ENCODE measurements around the gene ADAMTS10.
"Not testable (repeated sequence)": the region's sequence is repeated elsewhere in the genome, so short reads cannot be mapped to it uniquely, and the experiment has no call there.

ADAMTS10 gene

DNA sequence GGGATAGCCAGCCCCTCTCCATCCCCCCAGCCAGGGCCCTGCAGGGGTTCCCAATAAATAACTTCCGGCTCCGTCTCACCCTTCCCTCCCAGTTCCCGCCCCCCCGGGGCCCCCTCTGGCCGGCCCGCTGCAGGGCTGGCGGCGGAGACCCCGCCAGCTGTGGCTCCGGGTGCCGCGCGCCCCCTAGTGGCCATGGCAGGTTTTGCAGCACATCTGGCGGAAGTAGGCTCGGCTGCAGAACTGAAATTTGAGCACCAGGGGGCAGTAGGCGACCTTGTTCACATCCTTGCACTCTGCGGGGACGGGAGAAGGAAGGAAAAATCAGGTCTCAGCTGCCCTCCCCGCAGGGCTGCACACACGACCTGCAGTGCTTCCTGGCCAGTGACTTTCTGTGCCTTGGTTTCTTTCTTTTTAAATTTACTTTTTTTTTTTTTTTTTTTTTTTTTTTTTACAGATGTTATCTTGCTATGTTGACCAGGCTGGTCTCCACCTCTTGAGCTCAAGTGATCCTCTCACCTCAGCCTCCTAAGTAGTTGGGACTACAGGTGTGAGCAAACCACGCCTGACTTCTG lies 29.7 kb downstream of the ADAMTS10 start:
- TF ChIP-seq CTCF (conservative IDR thresholded peaks at IDR 0.05; ENCODE audit: control insufficient read depth, insufficient read depth, low read depth, low read length) = peak; percentile 92
- no peak overlapping the region for H3K4me3 ChIP-seq (ENCODE audit: control insufficient read depth, low read depth, low read length)
- peak; percentile 67 for DNase-seq (ENCODE audit: low read depth)

DNA sequence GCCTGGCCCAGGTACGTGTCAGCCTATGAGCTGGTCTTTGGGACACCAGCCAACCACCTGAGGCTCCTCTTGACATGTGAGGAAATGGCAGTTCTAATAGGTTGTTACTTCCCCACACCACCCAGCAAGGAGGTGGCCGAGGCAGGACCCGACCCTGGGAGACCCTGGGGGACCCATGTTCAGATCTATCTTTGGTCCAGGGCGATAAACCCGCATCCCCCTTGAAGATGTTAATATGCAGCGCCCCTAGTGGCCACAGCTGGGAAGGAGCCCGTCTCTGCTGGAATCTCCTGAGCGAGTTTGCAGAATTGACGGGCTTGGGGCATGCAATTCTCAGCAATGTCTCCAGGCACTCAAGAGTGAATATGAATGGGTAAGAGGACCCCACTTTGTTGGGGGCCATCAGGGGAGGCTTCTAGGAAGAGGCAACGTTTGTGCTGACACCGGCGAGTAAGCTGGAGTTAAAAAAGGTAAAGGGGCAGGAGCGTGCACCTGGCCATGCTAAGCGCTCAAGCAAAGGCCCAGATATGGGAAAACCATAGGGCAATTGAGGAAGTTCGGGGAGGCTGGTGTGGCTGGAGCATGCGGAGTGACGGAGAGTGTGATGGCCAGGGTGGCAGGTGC lies 31.8 kb downstream of the ADAMTS10 start:
- H3K4me3 ChIP-seq (ENCODE audit: control insufficient read depth, low read depth, low read length) = no peak overlapping the region
- TF ChIP-seq CTCF (conservative IDR thresholded peaks at IDR 0.05; ENCODE audit: control insufficient read depth, insufficient read depth, low read depth, low read length) = peak; percentile 84
- DNase-seq (ENCODE audit: low read depth) = peak; percentile 60

DNA sequence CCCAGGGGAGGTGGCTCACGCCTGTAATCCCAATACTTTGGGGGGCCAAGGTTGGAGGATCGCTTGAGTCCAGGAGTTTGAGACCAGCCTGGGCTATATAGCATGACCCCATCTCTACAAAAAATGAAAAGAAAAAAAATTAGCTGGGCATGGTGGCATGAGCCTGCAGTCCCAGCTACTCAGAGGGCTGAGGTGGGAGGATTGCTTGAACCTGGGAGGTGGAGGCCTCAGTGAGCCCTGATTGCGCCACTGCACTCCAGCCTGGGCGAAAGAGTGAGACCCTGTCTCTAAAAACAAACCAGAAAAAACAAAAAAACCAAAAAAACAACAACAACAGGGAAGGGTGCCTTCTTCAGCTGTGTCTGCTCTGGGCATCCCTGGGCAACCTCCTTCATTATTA lies 32.8 kb downstream of the ADAMTS10 start:
- DNase-seq (ENCODE audit: low read depth) = no peak
- no peak overlapping the region for H3K4me3 ChIP-seq (ENCODE audit: control insufficient read depth, low read depth, low read length)
- TF ChIP-seq CTCF (conservative IDR thresholded peaks at IDR 0.05; ENCODE audit: control insufficient read depth, insufficient read depth, low read depth, low read length) = no peak

DNA sequence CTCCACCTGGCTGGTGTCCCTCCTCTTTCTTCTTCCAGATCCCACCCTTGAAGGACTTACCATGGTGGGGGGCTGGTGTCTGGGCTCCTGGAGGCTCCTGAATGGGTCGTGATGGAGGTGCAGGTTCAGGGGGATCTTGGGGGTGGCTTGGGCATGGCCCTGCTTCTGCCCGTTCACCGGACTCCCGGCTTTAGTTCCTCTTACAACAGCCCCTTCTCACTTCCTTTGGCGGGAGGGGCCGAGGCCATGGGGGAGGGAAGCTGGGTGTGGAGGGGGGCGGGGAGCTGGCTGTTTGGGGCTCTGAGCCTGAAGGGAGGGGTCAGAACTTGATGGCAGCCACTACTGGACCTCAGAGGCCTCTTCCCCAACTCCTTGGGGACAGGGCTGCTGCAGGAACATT lies 33.3 kb downstream of the ADAMTS10 start, which contains the start of gene MYO1F:
TSS of gene MYO1F (minus strand) at position 196 of the 400 bp plus-strand sequence. CDS start at position 63, 133 bp downstream.
- no peak within 1 kb of the TSS for H3K4me3 ChIP-seq (ENCODE audit: control insufficient read depth, low read depth, low read length)
- no peak for TF ChIP-seq CTCF (conservative IDR thresholded peaks at IDR 0.05; ENCODE audit: control insufficient read depth, insufficient read depth, low read depth, low read length)
- no peak for DNase-seq (ENCODE audit: low read depth)

DNA sequence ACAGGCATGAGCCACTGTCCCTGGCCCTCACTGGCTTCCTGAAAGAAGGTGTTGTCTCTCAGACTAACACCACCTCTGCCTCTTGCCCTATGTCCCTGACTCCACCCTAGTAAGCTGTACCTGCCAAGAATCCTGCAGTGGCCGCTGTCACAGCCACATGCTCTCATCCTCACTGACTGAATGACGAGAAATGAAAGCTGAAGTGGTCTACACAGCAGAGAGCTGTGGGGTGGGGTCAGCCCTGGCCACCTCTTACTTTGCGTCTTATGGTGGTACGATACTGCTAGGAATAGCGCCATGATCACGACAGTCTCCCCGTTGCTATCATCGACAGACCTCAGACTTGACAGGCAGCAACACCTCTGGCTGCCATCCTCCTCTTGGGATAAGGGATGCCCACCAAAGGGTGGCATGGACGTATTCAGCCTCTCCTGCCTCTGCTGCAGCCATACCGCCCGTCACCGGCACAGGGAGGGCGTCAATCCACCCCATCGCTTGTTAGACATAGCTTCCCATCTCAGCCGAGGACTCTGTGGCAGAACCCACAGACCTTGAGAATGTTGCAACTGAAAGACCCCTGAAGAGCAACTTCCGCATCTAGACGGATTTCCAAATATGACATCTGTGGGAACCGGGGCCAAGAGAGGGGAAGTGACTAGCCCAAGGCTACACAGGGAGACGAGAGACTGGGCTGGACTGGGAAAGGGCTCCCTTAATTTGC lies 34.1 kb downstream of the ADAMTS10 start:
- no peak overlapping the region for H3K4me3 ChIP-seq (ENCODE audit: control insufficient read depth, low read depth, low read length)
- no peak for TF ChIP-seq CTCF (conservative IDR thresholded peaks at IDR 0.05; ENCODE audit: control insufficient read depth, insufficient read depth, low read depth, low read length)
- no peak for DNase-seq (ENCODE audit: low read depth)

DNA sequence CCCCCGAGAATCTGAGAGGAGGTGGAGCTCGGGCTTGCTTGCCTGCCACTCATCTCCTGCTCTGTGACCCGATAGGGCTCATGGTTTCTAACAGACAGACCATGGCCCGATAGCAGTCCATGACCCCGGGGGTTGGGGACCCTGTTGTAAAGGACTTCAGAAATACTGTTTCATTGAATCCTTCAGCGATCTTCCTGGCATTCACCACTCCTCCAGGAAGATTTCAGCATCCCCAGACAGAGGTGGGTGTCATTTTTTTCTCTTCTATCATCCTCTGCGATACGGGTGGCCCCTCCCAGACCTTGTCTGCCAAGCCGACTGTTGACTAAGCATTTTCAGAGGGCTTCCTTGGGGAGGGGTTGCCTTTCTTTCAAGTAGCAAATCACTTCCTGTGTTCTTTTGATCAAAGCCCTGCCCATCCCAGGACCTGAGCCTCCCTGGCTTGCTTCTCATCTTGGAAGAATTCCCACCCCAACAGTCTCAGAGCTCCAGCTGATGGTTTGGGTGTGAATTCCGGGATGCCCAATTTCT lies 35.0 kb downstream of the ADAMTS10 start:
- TF ChIP-seq CTCF (conservative IDR thresholded peaks at IDR 0.05; ENCODE audit: control insufficient read depth, insufficient read depth, low read depth, low read length) = no peak
- DNase-seq (ENCODE audit: low read depth) = peak; percentile 56
- H3K4me3 ChIP-seq (ENCODE audit: control insufficient read depth, low read depth, low read length) = no peak overlapping the region

DNA sequence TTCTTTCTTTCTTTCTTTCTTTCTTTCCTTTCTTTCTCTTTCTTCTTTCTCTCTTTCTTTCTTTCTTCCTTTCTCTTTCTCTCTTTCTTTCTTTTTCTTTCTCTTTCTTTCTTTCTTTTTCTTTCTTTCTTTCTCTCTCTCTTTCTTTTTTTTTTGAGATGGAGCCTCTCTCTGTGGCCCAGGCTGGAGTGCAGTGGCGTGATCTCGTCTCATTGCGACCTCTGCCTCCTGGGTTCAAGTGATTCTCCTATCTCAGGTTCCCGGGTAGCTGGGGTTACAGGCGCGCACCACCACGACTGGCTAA lies 35.9 kb downstream of the ADAMTS10 start:
- not testable (repeated sequence) for H3K4me3 ChIP-seq (ENCODE audit: control insufficient read depth, low read depth, low read length); DNase-seq (ENCODE audit: low read depth)
